Neural crest cell (in vitro differentiated cells): ENCODE data around the gene TPSAB1. TPM values are rescaled to one million over a fixed set of nuclear protein-coding genes. Genes with fewer than 3 reads are reported as not detected.
"Not testable (repeated sequence)": the region's sequence is repeated elsewhere in the genome, so short reads cannot be mapped to it uniquely, and the experiment has no call there.

Experiments
- DNase-seq: peaks from one replicate; pipeline ENCODE4 v3.0.0; 2021; ENCODE audit warnings: low read depth, mixed read lengths, low spot score
- H3K27ac Mint-ChIP-seq: one replicate; pipeline ENCODE4 v1.8.0; 2021; ENCODE audit warnings: mild to moderate bottlenecking, mixed read lengths; ENCODE audit not compliant: unreplicated experiment
- H3K27me3 Mint-ChIP-seq: 2 replicates; pipeline ENCODE4 v1.8.0; 2021; ENCODE audit warnings: low read depth, mild to moderate bottlenecking, mixed read lengths
- H3K36me3 Mint-ChIP-seq: 2 replicates; pipeline ENCODE4 v1.8.0; 2021; ENCODE audit warnings: low read depth, mild to moderate bottlenecking, mixed read lengths
- H3K4me1 Mint-ChIP-seq: 2 replicates; pipeline ENCODE4 v1.8.0; 2021; ENCODE audit warnings: mixed read lengths
- H3K4me3 Mint-ChIP-seq: one replicate; pipeline ENCODE4 v1.8.0; 2021; ENCODE audit warnings: mild to moderate bottlenecking, mixed read lengths
- H3K9me3 Mint-ChIP-seq: 2 replicates; pipeline ENCODE4 v1.8.0; 2021; ENCODE audit warnings: mixed read lengths
- total RNA-seq: library from RNA; stranded (reverse); gene quantifications from 2 replicates; pipeline ENCODE4 v1.2.1, GENCODE V29; 2021
- TF ChIP-seq, protein P1 (sequence below): fragments of 200-600 bp; sonication (generic); conservative IDR thresholded peaks from 2 replicates; pipeline ENCODE4 v1.5.0; 2021; ENCODE audit warnings: antibody characterized with exemption, mild to moderate bottlenecking

Gene TPSAB1
- total RNA-seq, 1 donor from 2014 or later = not detected

DNA sequence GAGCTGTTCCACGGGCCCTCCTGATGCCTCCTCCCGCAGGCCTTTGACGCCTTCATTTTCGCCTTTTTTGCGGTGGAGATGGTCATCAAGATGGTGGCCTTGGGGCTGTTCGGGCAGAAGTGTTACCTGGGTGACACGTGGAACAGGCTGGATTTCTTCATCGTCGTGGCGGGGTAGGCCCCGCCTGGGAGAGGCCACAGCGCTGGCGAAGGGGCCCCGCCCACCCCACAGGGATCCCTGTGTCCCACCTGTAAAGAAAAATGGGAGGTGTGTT lies 45.2 kb upstream of the TPSAB1 start:
- H3K27me3 Mint-ChIP-seq = no peaks in the 10 kb centered on the region
- TF ChIP-seq, protein P1, sequence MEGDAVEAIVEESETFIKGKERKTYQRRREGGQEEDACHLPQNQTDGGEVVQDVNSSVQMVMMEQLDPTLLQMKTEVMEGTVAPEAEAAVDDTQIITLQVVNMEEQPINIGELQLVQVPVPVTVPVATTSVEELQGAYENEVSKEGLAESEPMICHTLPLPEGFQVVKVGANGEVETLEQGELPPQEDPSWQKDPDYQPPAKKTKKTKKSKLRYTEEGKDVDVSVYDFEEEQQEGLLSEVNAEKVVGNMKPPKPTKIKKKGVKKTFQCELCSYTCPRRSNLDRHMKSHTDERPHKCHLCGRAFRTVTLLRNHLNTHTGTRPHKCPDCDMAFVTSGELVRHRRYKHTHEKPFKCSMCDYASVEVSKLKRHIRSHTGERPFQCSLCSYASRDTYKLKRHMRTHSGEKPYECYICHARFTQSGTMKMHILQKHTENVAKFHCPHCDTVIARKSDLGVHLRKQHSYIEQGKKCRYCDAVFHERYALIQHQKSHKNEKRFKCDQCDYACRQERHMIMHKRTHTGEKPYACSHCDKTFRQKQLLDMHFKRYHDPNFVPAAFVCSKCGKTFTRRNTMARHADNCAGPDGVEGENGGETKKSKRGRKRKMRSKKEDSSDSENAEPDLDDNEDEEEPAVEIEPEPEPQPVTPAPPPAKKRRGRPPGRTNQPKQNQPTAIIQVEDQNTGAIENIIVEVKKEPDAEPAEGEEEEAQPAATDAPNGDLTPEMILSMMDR = no peak
- H3K4me3 Mint-ChIP-seq = no peak overlapping the region
- no peak overlapping the region for H3K27ac Mint-ChIP-seq
- no peaks in the 10 kb centered on the region for H3K9me3 Mint-ChIP-seq
- H3K4me1 Mint-ChIP-seq = peaks cover 12% of the 10 kb centered on the region
- no peaks in the 10 kb centered on the region for H3K36me3 Mint-ChIP-seq
- DNase-seq = no peak

DNA sequence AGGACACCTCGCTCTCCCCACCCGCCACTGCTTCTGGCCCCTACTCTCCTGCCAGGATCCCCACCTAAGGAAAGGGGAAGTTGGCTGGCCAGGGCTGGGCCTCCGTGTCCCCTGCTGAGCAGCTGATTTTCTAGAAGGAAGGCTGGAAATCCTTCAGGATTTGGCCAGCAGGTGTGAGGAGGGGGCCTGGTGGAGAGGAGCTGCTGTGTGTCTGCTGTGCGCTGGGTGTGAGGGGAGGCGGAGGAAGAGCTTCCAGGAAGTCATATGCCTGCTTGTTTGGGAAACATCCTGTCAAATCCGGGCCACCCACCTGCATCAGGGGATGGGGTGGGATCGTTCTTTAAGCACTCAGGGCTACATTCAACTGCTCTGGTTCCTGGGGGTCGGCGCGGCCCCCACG lies 44.0 kb upstream of the TPSAB1 start:
- Mint-ChIP-seq H3K4me1 (peaks cover 12% of the 10 kb centered on the region), H3K27ac (no peak overlapping the region), H3K27me3 (no peaks in the 10 kb centered on the region), H3K36me3 (no peaks in the 10 kb centered on the region), H3K4me3 (no peak overlapping the region), H3K9me3 (no peaks in the 10 kb centered on the region)
- no peak for DNase-seq
- TF ChIP-seq, protein P1 = no peak

DNA sequence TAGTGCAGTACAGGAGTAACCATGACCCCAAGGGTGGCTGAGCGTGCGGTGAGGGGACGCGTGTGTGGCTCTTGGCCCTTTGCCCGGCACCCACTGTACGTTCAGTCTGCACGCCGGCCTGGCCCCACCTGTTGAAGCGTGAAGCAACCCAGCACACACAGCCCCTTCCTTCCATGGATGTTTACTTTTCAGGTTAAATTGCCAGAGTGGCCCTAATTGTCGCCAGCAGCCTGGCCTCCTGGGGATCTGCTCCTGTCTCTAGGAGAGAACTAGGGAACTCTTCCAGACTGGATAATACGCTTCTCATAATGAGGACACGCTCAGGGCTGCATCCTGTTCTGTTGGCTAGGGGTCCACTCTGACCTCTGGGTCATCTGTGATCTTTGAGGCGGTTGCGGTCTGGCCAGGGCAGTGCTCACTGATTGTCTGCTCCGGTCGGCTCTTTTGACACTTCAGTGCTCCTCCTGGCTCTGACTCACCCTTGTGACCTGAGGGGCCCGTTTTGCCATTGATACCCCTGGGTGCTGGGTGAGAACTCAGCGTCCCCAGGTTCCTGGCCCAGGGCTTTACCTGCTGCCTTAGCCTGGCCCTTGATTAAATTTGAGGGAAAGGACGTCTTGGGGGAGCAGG lies 43.2 kb upstream of the TPSAB1 start:
- DNase-seq = no peak
- Mint-ChIP-seq H3K4me3 (no peak overlapping the region), H3K9me3 (no peaks in the 10 kb centered on the region), H3K27ac (no peak overlapping the region), H3K27me3 (no peaks in the 10 kb centered on the region), H3K4me1 (peaks cover 12% of the 10 kb centered on the region), H3K36me3 (no peaks in the 10 kb centered on the region)
- TF ChIP-seq, protein P1 = no peak

DNA sequence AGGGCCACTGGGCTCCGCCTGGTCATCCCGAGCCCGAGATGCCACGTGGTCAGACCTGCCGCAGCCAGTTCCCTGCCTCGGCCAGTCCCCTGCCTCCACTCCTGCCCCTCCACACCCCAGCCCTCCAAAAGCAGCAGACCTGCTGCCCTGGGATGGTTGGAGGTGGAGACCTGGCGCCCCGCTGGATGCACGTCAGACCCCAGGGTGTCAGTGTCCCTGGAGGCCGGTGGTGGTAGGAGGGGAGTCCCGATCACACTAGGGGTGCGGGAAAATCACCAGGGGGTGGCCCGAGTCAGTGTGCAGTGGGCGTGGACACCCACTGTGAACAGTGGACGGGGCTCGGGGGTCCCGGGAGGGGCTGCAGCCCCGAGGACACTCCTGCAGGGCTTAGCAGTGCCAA lies 42.3 kb upstream of the TPSAB1 start:
- Mint-ChIP-seq H3K36me3 (no peaks in the 10 kb centered on the region), H3K27ac (no peak overlapping the region), H3K9me3 (no peaks in the 10 kb centered on the region), H3K4me1 (peaks cover 12% of the 10 kb centered on the region), H3K4me3 (no peak overlapping the region), H3K27me3 (no peaks in the 10 kb centered on the region)
- TF ChIP-seq, protein P1 = no peak
- no peak for DNase-seq

DNA sequence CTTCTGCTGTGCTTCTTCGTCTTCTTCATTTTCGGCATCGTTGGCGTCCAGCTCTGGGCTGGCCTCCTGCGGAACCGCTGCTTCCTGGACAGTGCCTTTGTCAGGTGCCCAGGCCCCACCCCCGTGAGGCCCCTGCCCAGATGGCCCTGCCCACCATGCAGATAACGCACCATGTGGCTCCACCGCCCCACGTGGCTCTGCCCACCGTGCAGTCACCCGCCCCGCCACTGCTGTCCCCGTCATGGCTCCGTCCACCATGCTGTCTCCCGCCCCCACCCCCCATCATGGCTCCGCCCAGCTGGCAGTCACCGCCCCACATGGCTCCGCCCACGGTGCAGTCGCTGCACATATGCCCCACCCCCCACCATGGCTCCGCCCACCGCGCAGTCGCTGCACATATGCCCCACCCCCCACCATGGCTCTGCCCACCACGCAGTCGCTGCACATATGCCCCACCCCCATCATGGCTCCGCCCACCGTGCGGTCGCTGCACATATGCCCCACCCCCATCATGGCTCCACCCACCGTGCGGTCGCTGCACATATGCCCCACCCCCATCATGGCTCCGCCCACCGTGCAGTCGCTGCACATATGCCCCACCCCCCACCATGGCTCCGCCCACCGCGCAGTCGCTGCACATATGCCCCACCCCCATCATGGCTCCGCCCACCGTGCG lies 41.7 kb upstream of the TPSAB1 start:
- not testable (repeated sequence) for H3K9me3 Mint-ChIP-seq, H3K36me3 Mint-ChIP-seq, H3K27ac Mint-ChIP-seq, DNase-seq, H3K27me3 Mint-ChIP-seq, H3K4me3 Mint-ChIP-seq
- H3K4me1 Mint-ChIP-seq = peaks cover 12% of the 10 kb centered on the region

DNA sequence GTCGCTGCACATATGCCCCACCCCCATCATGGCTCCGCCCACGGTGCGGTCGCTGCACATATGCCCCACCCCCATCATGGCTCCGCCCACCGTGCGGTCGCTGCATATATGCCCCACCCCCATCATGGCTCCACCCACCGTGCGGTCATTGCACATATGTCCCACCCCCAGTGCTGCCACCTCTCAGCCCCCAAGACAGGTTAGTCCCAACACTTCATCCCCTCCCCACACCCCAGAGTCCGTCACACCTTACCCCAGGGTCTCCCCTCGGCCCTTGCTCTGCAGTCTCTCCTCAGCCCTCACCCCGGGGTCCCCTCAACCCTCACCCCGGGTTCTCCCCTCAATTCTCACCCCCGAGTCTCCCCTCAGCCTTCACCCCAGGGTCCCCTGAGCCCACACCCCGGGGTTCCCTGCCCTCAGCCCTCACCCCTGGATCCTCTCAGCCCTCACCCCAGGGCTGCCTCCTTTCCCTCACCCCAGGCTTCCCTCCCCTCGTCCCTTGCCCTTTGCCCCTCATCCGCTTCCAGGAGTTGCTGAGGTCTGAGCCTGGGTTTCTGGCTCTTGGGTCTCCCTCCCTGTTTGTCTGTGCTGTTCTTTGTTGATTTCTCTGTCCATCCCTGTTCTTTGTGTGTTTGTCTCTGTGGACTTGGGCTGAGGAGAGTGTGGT lies 41.0 kb upstream of the TPSAB1 start:
- H3K9me3 Mint-ChIP-seq = no peaks in the 10 kb centered on the region
- H3K27ac Mint-ChIP-seq = no peak overlapping the region
- no peak for DNase-seq
- no peaks in the 10 kb centered on the region for H3K27me3 Mint-ChIP-seq
- no peak overlapping the region for H3K4me3 Mint-ChIP-seq
- no peaks in the 10 kb centered on the region for H3K36me3 Mint-ChIP-seq
- TF ChIP-seq, protein P1 = no peak
- peaks cover 12% of the 10 kb centered on the region for H3K4me1 Mint-ChIP-seq
